NCI-H345 treated with DMSO at 0.1 percent for 48 hours (cell line): ENCODE data around the gene CREM.

ENCODE experiments used
- DNase-seq: peaks from one replicate; lab custom pipeline; 2025; ENCODE audit not compliant: unreplicated experiment; lab: John Stamatoyannopoulos, UW

The CREM gene

GRCh38 chr10:35217455-35217854, 90.8 kb downstream of the CREM start:
- no peak for DNase-seq

- DNase-seq, result peak; percentile 42
These were observed 91.8 kb downstream of the CREM start for GRCh38 chr10:35218339-35218955.

- no peak for DNase-seq
These were observed 92.6 kb downstream of the CREM start for GRCh38 chr10:35219292-35219691.

GRCh38 chr10:35219891-35220890, 93.5 kb downstream of the CREM start:
- DNase-seq, result no peak

- no peak for DNase-seq
These were observed 96.4 kb downstream of the CREM start for GRCh38 chr10:35223016-35223415.

- no peak for DNase-seq
These were observed 97.5 kb downstream of the CREM start for GRCh38 chr10:35224045-35224740.

GRCh38 chr10:35225204-35225603, 98.6 kb downstream of the CREM start:
- DNase-seq, result no peak

- DNase-seq, result no peak
These were observed 99.9 kb downstream of the CREM start for GRCh38 chr10:35226507-35226906.

- no peak for DNase-seq
These were observed 101.4 kb downstream of the CREM start for GRCh38 chr10:35228058-35228457.

GRCh38 chr10:35231646-35232045, 105.0 kb downstream of the CREM start:
- DNase-seq, result no peak

- DNase-seq, result no peak
These were observed 105.9 kb downstream of the CREM start for GRCh38 chr10:35232527-35232926.

GRCh38 chr10:35234073-35234472, 107.4 kb downstream of the CREM start:
- DNase-seq, result no peak

- no peak for DNase-seq
These were observed 110.1 kb downstream of the CREM start for GRCh38 chr10:35236739-35237138.

GRCh38 chr10:35237766-35238512, 111.3 kb downstream of the CREM start:
- no peak for DNase-seq

- no peak for DNase-seq
These were observed 117.9 kb downstream of the CREM start for GRCh38 chr10:35244549-35244948.

- DNase-seq, result no peak
These were observed 120.2 kb downstream of the CREM start for GRCh38 chr10:35246770-35247343.

GRCh38 chr10:35251373-35252100, 124.9 kb downstream of the CREM start:
- DNase-seq, result no peak

- DNase-seq, result no peak
These were observed 130.7 kb downstream of the CREM start for GRCh38 chr10:35257057-35257983.
